ENCODE results near the gene KIF26B. TPM values are rescaled to one million over a fixed set of nuclear protein-coding genes. Genes with fewer than 3 reads are reported as not detected.

The KIF26B gene
- total RNA-seq, 4 donors from 2014 or later, result 0.20 to 0.79 (median 0.41) TPM; not detected in 1

DNA sequence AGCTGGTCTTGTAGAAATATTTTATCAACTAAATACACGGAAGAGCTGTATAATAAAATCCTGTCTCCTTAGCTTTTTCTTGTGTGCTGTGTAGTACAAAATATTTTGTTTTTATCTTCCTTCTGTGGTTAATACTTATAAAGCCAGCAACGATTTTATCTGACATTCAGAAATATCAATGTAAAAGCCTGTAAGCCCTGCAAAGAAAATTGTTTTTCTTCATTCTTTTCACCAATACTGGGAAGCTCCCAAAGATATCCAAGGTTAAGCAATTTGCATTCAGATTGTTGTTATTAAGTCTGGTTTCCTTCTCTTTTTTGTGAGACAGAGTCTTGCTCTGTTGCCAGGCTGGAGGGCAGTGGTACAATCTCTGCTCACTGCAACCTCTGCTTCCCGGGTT lies 38.0 kb upstream of the KIF26B start:
- Histone ChIP-seq H3K27ac (no peak overlapping the region), H3K9me3 (no peaks in the 10 kb centered on the region), H3K36me3 (no peaks in the 10 kb centered on the region), H3K27me3 (no peaks in the 10 kb centered on the region), H3K4me3 (no peak overlapping the region), H3K4me1 (no peaks in the 10 kb centered on the region)
- no peak for TF ChIP-seq POLR2AphosphoS5 (IDR thresholded peaks at IDR 0.05)
- TF ChIP-seq, protein P1, sequence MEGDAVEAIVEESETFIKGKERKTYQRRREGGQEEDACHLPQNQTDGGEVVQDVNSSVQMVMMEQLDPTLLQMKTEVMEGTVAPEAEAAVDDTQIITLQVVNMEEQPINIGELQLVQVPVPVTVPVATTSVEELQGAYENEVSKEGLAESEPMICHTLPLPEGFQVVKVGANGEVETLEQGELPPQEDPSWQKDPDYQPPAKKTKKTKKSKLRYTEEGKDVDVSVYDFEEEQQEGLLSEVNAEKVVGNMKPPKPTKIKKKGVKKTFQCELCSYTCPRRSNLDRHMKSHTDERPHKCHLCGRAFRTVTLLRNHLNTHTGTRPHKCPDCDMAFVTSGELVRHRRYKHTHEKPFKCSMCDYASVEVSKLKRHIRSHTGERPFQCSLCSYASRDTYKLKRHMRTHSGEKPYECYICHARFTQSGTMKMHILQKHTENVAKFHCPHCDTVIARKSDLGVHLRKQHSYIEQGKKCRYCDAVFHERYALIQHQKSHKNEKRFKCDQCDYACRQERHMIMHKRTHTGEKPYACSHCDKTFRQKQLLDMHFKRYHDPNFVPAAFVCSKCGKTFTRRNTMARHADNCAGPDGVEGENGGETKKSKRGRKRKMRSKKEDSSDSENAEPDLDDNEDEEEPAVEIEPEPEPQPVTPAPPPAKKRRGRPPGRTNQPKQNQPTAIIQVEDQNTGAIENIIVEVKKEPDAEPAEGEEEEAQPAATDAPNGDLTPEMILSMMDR (IDR thresholded peaks at IDR 0.05), result no peak
- TF ChIP-seq EP300 (IDR thresholded peaks at IDR 0.05; ENCODE audit: low read depth), result no peak
- TF ChIP-seq POLR2A (IDR thresholded peaks at IDR 0.05), result no peak
- 62 to 67% methylated on average over 2 to 3 of the region's 3 CpGs for WGBS, 2 donors (ENCODE audit: low coverage in 1 of 2)
- intact Hi-C loops (cut with DNase I; ENCODE audit: low total_unique reads) (no loop called here), in situ Hi-C loops (cut with MboI; ENCODE audit: low pct_ligation_motif_present in 1 of 4, low pct_unique_long_range_greater_than_20kb in 1 of 4, low sequenced_read_pairs in 3 of 4) (no loop called here)
- no peak for DNase-seq

DNA sequence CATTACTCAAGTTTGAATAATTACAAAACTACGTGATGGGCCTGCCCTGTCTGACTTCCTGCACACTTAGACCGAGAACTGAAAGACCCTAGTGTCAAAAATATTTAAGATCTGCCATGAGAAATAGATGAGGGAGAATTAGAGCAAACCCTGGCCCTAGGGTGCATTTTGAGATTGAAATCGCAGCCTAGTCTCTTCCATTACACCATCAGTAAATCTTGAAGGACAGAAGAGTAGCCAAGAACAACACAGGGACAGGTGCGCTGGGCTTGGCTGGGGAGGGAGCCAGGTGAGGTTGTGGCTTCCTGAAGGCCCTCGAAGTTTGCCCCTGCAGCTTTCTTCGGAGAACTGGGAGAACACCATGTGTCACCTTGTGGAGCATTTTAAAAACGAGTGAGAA lies 36.7 kb upstream of the KIF26B start:
- Histone ChIP-seq H3K4me1 (no peaks in the 10 kb centered on the region), H3K4me3 (no peak overlapping the region), H3K27me3 (no peaks in the 10 kb centered on the region), H3K36me3 (no peaks in the 10 kb centered on the region), H3K9me3 (no peaks in the 10 kb centered on the region), H3K27ac (no peak overlapping the region)
- TF ChIP-seq POLR2A (IDR thresholded peaks at IDR 0.05), result no peak
- no peak for TF ChIP-seq POLR2AphosphoS5 (IDR thresholded peaks at IDR 0.05)
- TF ChIP-seq EP300 (IDR thresholded peaks at IDR 0.05; ENCODE audit: low read depth), result no peak
- TF ChIP-seq, protein P1 (IDR thresholded peaks at IDR 0.05), result no peak
- in situ Hi-C loops (cut with MboI; ENCODE audit: low pct_ligation_motif_present in 1 of 4, low pct_unique_long_range_greater_than_20kb in 1 of 4, low sequenced_read_pairs in 3 of 4), result no loop called here
- DNase-seq, result no peak
- intact Hi-C loops (cut with DNase I; ENCODE audit: low total_unique reads), result no loop called here
- 69 to 73% methylated on average over 4 to 7 of the region's 7 CpGs for WGBS, 2 donors (ENCODE audit: low coverage in 1 of 2)

DNA sequence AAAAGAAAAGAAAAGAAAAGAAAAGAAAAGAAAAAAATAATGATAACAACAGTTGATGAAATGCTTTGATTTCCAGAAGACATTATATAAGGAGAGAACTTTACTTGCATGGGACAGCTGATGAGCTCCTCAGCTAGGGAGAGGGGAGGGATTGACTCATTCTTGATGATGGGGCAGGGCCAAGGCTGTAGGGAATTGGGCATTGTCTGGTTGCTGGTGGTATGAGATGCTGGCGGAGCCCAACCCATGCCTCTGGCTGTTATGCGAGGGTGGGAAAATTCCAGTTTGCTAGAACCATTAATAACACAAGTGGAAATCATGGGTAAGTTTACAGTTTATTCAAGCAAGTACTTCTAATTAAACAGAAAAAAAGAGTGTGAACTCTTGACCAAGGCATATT lies 36.0 kb upstream of the KIF26B start:
- no peaks in the 10 kb centered on the region for H3K9me3 ChIP-seq
- no peak for DNase-seq
- in situ Hi-C loops (cut with MboI; ENCODE audit: low pct_ligation_motif_present in 1 of 4, low pct_unique_long_range_greater_than_20kb in 1 of 4, low sequenced_read_pairs in 3 of 4), result no loop called here
- H3K36me3 ChIP-seq, result no peaks in the 10 kb centered on the region
- H3K27ac ChIP-seq, result no peak overlapping the region
- 98 to 100% methylated on average over 2 of the region's 2 CpGs for WGBS, 2 donors (ENCODE audit: low coverage in 1 of 2)
- H3K27me3 ChIP-seq, result no peaks in the 10 kb centered on the region
- intact Hi-C loops (cut with DNase I; ENCODE audit: low total_unique reads), result no loop called here
- H3K4me3 ChIP-seq, result no peak overlapping the region
- TF ChIP-seq POLR2AphosphoS5 (IDR thresholded peaks at IDR 0.05), result no peak
- TF ChIP-seq EP300 (IDR thresholded peaks at IDR 0.05; ENCODE audit: low read depth), result no peak
- H3K4me1 ChIP-seq, result no peaks in the 10 kb centered on the region

DNA sequence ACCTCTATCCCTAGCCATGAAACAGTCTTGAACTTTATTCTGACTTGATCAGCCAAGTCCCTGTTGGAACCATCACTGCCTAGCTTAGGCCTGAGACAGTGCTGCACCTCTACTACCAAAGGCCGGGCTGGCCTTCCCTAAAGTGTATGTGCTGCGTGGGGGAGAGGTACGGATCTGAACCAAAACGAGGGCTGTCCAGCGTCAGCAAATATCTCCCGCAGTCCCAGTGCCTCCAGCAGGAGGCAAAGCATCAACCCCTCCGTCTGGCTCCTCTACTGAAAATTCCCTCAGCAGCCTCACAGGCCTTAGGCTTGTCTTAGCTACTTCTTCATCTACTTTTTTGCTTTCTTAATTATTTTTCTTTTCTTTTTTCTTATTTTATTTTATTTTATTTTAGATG lies 33.3 kb upstream of the KIF26B start:
- H3K27me3 ChIP-seq, result no peaks in the 10 kb centered on the region
- no peak overlapping the region for H3K27ac ChIP-seq
- no peak for DNase-seq
- whole genome bisulfite sequencing, 2 donors (ENCODE audit: low coverage in 1 of 2), result 81 to 89% methylated on average over 7 of the region's 7 CpGs
- TF ChIP-seq, protein P1 (IDR thresholded peaks at IDR 0.05), result no peak
- no peak for TF ChIP-seq POLR2AphosphoS5 (IDR thresholded peaks at IDR 0.05)
- no peak for TF ChIP-seq POLR2A (IDR thresholded peaks at IDR 0.05)
- TF ChIP-seq EP300 (IDR thresholded peaks at IDR 0.05; ENCODE audit: low read depth), result no peak
- no peaks in the 10 kb centered on the region for H3K4me1 ChIP-seq
- in situ Hi-C loops (cut with MboI; ENCODE audit: low pct_ligation_motif_present in 1 of 4, low pct_unique_long_range_greater_than_20kb in 1 of 4, low sequenced_read_pairs in 3 of 4), result no loop called here
- H3K4me3 ChIP-seq, result no peak overlapping the region
- intact Hi-C loops (cut with DNase I; ENCODE audit: low total_unique reads), result no loop called here
- no peaks in the 10 kb centered on the region for H3K9me3 ChIP-seq
- H3K36me3 ChIP-seq, result no peaks in the 10 kb centered on the region

DNA sequence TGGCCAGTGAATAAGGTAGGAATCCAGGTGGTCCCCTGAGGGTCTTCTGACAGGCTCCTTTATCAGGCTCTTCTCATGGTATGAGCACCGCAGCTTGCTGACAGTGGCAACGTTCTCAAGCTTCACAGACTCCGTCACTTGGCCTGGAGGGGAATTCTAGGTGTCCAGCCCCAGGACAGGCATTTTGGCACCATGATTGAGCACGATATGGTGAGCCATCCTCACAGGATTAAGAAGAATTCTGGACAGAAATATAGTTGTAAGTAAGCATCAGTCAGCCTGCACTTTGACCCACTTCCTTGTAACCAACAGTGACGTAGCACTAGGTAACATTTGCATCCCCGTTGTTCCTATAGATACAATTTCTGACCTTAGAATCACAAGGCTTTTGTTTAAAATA lies 30.5 kb upstream of the KIF26B start:
- Histone ChIP-seq H3K4me3 (no peak overlapping the region), H3K27me3 (peaks cover 14% of the 10 kb centered on the region), H3K36me3 (no peaks in the 10 kb centered on the region), H3K27ac (no peak overlapping the region), H3K9me3 (no peaks in the 10 kb centered on the region), H3K4me1 (no peaks in the 10 kb centered on the region)
- intact Hi-C loops (cut with DNase I; ENCODE audit: low total_unique reads) (no loop called here), in situ Hi-C loops (cut with MboI; ENCODE audit: low pct_ligation_motif_present in 1 of 4, low pct_unique_long_range_greater_than_20kb in 1 of 4, low sequenced_read_pairs in 3 of 4) (no loop called here)
- TF ChIP-seq POLR2AphosphoS5 (IDR thresholded peaks at IDR 0.05) (no peak), EP300 (IDR thresholded peaks at IDR 0.05; ENCODE audit: low read depth) (no peak), POLR2A (IDR thresholded peaks at IDR 0.05) (no peak)
- TF ChIP-seq, protein P1 (IDR thresholded peaks at IDR 0.05), result no peak
- DNase-seq, result no peak
- WGBS, 2 donors (ENCODE audit: low coverage in 1 of 2), result 63 to 89% methylated on average over 3 to 6 of the region's 6 CpGs

Data from transverse colon (tissue), 4 donors.